ES-I3 (cell line): ENCODE measurements around the gene CMC1.

Experiments
- H3K36me3 ChIP-seq: 2 replicates; pipeline ENCODE4 v1.6.1; 2013; ENCODE audit warnings: mild to moderate bottlenecking, low read length, control low read depth, moderate library complexity; ENCODE audit not compliant: insufficient read depth
- H3K4me1 ChIP-seq: 2 replicates; pipeline ENCODE4 v1.6.1; 2013; ENCODE audit warnings: mild to moderate bottlenecking, control low read depth, low read length; ENCODE audit not compliant: insufficient read depth
- H3K9ac ChIP-seq: 2 replicates; pipeline ENCODE4 v1.6.1; 2013; ENCODE audit warnings: low read depth, mild to moderate bottlenecking, low read length, moderate library complexity
- H3K9me3 ChIP-seq: 2 replicates; pipeline ENCODE4 v1.6.1; 2013; ENCODE audit warnings: mild to moderate bottlenecking, low read length, moderate library complexity; ENCODE audit not compliant: control insufficient read depth, insufficient read depth

The CMC1 gene

DNA sequence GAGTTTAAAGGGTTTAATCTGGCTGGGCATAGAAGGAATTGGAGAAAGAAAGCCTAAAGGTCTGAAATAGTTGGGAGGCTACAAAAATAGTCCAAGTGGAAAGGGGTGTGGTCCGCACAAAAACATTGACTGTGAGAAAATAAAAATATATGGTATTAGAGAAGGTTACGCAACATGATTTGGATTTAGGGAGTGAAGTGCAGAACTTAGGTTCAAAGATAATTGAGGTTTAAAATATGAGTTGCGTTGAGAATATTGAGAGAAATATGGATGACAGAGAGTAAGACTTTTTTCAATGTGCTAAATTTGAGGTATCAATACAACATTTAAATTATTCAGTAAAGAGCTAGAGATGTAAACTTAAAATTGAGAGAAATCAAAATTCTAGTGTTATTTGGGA is 15.4 kb upstream of the CMC1 start:
- no peaks in the 10 kb centered on the region for H3K9me3 ChIP-seq

GRCh38 chr3:28228623-28229022 is 12.8 kb upstream of the CMC1 start:
- no peaks in the 10 kb centered on the region for H3K36me3 ChIP-seq
- no peak overlapping the region for H3K9ac ChIP-seq
- no peaks in the 10 kb centered on the region for H3K9me3 ChIP-seq
- H3K4me1 ChIP-seq, result no peaks in the 10 kb centered on the region

More for the DNA sequence above, 15.4 kb upstream of the CMC1 start:
- Histone ChIP-seq H3K36me3 (no peaks in the 10 kb centered on the region), H3K9ac (no peak overlapping the region), H3K4me1 (no peaks in the 10 kb centered on the region)

DNA sequence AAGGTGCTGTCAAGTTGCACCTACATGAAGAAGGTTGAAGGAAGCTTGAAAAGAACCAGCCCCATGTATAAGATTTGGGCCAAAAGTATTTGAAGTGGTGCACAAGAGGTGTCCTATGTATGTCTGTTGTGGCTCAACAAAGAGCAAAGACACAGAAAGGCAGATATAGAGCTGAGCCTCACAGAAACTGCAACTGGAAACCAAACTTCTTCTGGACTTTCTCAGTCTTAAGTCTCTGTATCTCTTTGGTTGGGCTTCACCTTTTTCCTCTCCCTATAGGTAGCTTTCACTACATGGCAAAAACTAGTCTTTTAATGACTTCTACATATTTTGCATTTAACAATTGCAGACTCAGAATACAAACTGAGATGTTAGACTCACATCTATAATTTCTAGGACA is 8.8 kb upstream of the CMC1 start:
- no peaks in the 10 kb centered on the region for H3K4me1 ChIP-seq
- no peak overlapping the region for H3K9ac ChIP-seq
- no peaks in the 10 kb centered on the region for H3K9me3 ChIP-seq
- H3K36me3 ChIP-seq, result no peaks in the 10 kb centered on the region

DNA sequence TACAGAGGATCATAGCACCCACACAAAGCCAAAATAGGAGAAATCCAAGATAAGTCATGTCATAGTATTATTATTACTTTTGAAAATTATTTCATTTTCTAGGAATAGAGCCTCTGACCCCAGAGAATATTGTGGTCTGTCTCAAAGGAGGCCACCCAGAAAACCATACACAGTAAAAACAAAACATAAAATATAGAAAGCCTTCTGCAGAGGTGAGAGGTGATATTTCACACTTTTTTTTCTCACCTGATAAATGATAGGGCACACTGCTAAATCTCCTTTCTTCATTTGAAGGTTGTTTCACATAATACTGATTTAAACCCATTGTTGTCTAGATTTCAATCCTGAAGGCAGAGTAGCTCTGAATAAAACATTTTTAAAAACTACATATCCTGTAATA is 7.0 kb upstream of the CMC1 start:
- Histone ChIP-seq H3K9me3 (no peaks in the 10 kb centered on the region), H3K9ac (no peak overlapping the region), H3K4me1 (no peaks in the 10 kb centered on the region), H3K36me3 (no peaks in the 10 kb centered on the region)

- Histone ChIP-seq H3K9me3 (no peaks in the 10 kb centered on the region), H3K36me3 (no peaks in the 10 kb centered on the region), H3K4me1 (no peaks in the 10 kb centered on the region; the same call in 1 of the 2 replicates), H3K9ac (no peak overlapping the region)
These were observed 2.3 kb upstream of the CMC1 start for GRCh38 chr3:28239108-28239507.

- Histone ChIP-seq H3K9ac (peak overlapping the region; percentile 91), H3K9me3 (no peaks in the 10 kb centered on the region), H3K4me1 (peaks cover 3% of the 10 kb centered on the region), H3K36me3 (no peaks in the 10 kb centered on the region)
These were observed 978 bp upstream of the CMC1 start for GRCh38 chr3:28240441-28240840.

GRCh38 chr3:28242519-28242918 is 1.1 kb downstream of the CMC1 start:
- Histone ChIP-seq H3K36me3 (no peaks in the 10 kb centered on the region), H3K4me1 (peaks cover 10% of the 10 kb centered on the region), H3K9ac (peak overlapping the region; percentile 91; the same call in 1 of the 2 replicates), H3K9me3 (no peaks in the 10 kb centered on the region)

- no peak overlapping the region for H3K9ac ChIP-seq
- peaks cover 19% of the 10 kb centered on the region for H3K4me1 ChIP-seq
- H3K9me3 ChIP-seq, result no peaks in the 10 kb centered on the region
These were observed 2.1 kb downstream of the CMC1 start for GRCh38 chr3:28243424-28244106.

DNA sequence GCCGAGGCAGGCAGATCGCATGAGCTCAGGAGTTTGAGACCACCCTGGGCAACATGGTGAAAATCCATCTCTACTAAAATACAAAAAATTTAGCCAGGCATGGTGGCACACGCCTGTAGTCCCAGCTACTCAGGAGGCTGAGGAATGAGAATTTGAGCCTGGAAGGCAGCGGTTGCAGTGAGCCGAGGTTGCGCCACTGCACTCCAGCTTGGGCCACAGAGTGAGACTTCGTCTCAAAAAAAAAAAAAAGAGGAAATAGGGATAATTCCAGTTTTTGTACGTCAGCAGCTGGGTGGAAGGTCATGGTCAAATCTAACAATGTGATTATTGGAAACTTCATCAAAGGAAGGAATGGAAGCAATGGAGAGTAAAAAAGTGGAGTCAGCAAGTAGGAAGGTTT is 3.1 kb downstream of the CMC1 start:
- no peaks in the 10 kb centered on the region for H3K9me3 ChIP-seq
- H3K9ac ChIP-seq, result no peak overlapping the region
- H3K4me1 ChIP-seq, result peaks cover 26% of the 10 kb centered on the region
- no peaks in the 10 kb centered on the region for H3K36me3 ChIP-seq

More at GRCh38 chr3:28243424-28244106, 2.1 kb downstream of the CMC1 start:
- no peaks in the 10 kb centered on the region for H3K36me3 ChIP-seq

DNA sequence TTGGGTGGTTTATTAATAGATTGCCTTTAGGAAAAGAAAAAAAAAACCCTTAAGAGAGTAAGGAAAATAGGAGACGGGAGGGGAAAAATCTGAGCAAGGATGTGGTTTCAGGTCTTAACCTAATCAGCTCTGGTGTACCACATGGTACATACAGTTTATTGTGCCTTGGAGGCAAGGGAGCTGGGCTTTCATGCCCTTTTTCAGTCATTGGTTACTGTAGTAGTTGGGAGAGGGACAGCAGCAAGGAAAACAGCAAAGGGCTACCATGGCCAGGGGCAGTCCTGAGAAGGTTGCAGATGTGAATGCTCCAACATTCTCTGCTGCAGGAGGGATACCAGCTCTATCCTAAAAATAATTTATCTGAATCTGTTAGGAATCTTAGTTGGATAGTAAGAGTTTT is 5.9 kb downstream of the CMC1 start:
- Histone ChIP-seq H3K9me3 (no peaks in the 10 kb centered on the region), H3K9ac (no peak overlapping the region), H3K36me3 (no peaks in the 10 kb centered on the region)

DNA sequence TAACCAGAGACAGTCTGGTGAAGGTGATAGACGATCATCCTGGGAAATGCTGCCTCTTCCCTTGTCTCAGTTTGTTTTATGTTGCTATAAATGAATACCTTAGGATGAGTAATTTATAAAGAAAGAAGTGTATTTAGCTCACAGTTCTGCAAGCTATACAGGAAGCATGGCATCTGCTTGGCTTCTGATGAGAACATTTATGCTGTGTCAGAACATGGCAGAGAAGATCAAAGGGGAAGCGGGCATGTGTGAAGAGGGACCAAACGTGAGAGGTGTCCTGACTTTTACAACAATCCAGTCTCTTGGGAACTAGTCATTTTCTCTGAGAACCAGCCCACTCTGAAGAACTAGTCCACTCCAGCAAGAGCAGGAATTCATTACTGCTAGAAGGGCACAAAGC is 9.6 kb downstream of the CMC1 start:
- no peaks in the 10 kb centered on the region for H3K9me3 ChIP-seq
- no peak overlapping the region for H3K9ac ChIP-seq
- no peaks in the 10 kb centered on the region for H3K36me3 ChIP-seq
- H3K4me1 ChIP-seq, result peaks cover 34% of the 10 kb centered on the region

More for the DNA sequence above, 5.9 kb downstream of the CMC1 start:
- peaks cover 30% of the 10 kb centered on the region for H3K4me1 ChIP-seq

- Histone ChIP-seq H3K36me3 (no peaks in the 10 kb centered on the region), H3K9me3 (no peaks in the 10 kb centered on the region), H3K4me1 (peaks cover 29% of the 10 kb centered on the region), H3K9ac (no peak overlapping the region)
These were observed 10.6 kb downstream of the CMC1 start for GRCh38 chr3:28252001-28252431.

- peaks cover 23% of the 10 kb centered on the region for H3K4me1 ChIP-seq
- no peaks in the 10 kb centered on the region for H3K36me3 ChIP-seq
- H3K9me3 ChIP-seq, result no peaks in the 10 kb centered on the region
- H3K9ac ChIP-seq, result no peak overlapping the region
These were observed 11.8 kb downstream of the CMC1 start for GRCh38 chr3:28253040-28253715.

DNA sequence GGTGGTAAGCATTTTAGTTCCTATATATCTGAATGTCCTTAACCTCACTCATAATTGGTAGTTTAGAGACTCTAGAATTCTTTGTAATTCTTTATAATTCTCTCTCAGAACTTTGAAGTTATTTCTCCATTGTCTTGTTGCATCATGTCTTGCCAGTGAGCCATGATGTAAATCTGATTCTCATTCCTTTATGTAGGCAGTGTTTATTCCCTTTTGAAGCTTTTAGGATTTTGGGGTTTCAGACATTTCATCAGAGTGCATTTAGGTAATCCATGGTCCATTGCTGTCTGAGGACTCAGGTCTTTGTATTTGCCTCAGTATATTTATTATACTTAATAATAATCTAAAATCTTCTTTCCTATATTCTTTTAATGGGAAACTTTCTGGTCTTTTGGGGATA is 20.6 kb downstream of the CMC1 start:
- no peaks in the 10 kb centered on the region for H3K4me1 ChIP-seq
- no peak overlapping the region for H3K9ac ChIP-seq
- H3K9me3 ChIP-seq, result no peaks in the 10 kb centered on the region
- H3K36me3 ChIP-seq, result no peaks in the 10 kb centered on the region

- H3K36me3 ChIP-seq, result no peaks in the 10 kb centered on the region
- no peaks in the 10 kb centered on the region for H3K4me1 ChIP-seq
- H3K9ac ChIP-seq, result no peak overlapping the region
- H3K9me3 ChIP-seq, result no peaks in the 10 kb centered on the region
These were observed 24.2 kb downstream of the CMC1 start for GRCh38 chr3:28265641-28266040.
